Measurements from ENCODE around the gene CACNB3. TPM values are rescaled to one million over a fixed set of nuclear protein-coding genes. Genes with fewer than 3 reads are reported as not detected.
"Not testable (repeated sequence)": the region's sequence is repeated elsewhere in the genome, so short reads cannot be mapped to it uniquely, and the experiment has no call there.

Gene CACNB3
- total and polyA plus RNA-seq, 9 donors: 10.6 to 30.8 (median 19.2) TPM

- H3K36me3 ChIP-seq (ENCODE audit: control insufficient read depth, insufficient read depth, low read length): no peaks in the 10 kb centered on the region
- H3K4me1 ChIP-seq (ENCODE audit: control insufficient read depth, insufficient read depth, low read length): peaks cover 8% of the 10 kb centered on the region
- H3K4me3 ChIP-seq (ENCODE audit: low read length): peak overlapping the region; percentile 59
- H3K27me3 ChIP-seq (ENCODE audit: control insufficient read depth, insufficient read depth, low read length): peaks cover 30% of the 10 kb centered on the region
- no peak for DNase-seq
- no peak overlapping the region for H3K27ac ChIP-seq (ENCODE audit: low read length)
- WGBS (ENCODE audit: insufficient coverage): no CpG with 5 or more reads among the region's 6 CpGs
- no peaks in the 10 kb centered on the region for H3K9me3 ChIP-seq (replicated peaks; ENCODE audit: control insufficient read depth, low read depth, low read length)
Measured at GRCh38 chr12:48866052-48866711, 47.9 kb downstream of the CACNB3 start.

GRCh38 chr12:48868451-48868850, 50.2 kb downstream of the CACNB3 start:
- Histone ChIP-seq H3K27me3 (ENCODE audit: control insufficient read depth, insufficient read depth, low read length) (peaks cover 19% of the 10 kb centered on the region), H3K27ac (ENCODE audit: low read length) (no peak overlapping the region), H3K4me3 (ENCODE audit: low read length) (no peak overlapping the region), H3K9me3 (replicated peaks; ENCODE audit: control insufficient read depth, low read depth, low read length) (no peaks in the 10 kb centered on the region), H3K36me3 (ENCODE audit: control insufficient read depth, insufficient read depth, low read length) (no peaks in the 10 kb centered on the region), H3K4me1 (ENCODE audit: control insufficient read depth, insufficient read depth, low read length) (peaks cover 8% of the 10 kb centered on the region)
- no CpG with 5 or more reads among the region's 2 CpGs for whole genome bisulfite sequencing (ENCODE audit: insufficient coverage)
- no peak for DNase-seq

- DNase-seq: no peak
- H3K4me1 ChIP-seq (ENCODE audit: control insufficient read depth, insufficient read depth, low read length): peaks cover 8% of the 10 kb centered on the region
- WGBS (ENCODE audit: insufficient coverage): 33% methylated on average over 2 of the region's 2 CpGs
- H3K4me3 ChIP-seq (ENCODE audit: low read length): no peak overlapping the region
- H3K27ac ChIP-seq (ENCODE audit: low read length): no peak overlapping the region
- H3K9me3 ChIP-seq (replicated peaks; ENCODE audit: control insufficient read depth, low read depth, low read length): no peaks in the 10 kb centered on the region
- H3K27me3 ChIP-seq (ENCODE audit: control insufficient read depth, insufficient read depth, low read length): peaks cover 13% of the 10 kb centered on the region
- no peaks in the 10 kb centered on the region for H3K36me3 ChIP-seq (ENCODE audit: control insufficient read depth, insufficient read depth, low read length)
Measured at GRCh38 chr12:48869191-48869590, 50.9 kb downstream of the CACNB3 start.

DNA sequence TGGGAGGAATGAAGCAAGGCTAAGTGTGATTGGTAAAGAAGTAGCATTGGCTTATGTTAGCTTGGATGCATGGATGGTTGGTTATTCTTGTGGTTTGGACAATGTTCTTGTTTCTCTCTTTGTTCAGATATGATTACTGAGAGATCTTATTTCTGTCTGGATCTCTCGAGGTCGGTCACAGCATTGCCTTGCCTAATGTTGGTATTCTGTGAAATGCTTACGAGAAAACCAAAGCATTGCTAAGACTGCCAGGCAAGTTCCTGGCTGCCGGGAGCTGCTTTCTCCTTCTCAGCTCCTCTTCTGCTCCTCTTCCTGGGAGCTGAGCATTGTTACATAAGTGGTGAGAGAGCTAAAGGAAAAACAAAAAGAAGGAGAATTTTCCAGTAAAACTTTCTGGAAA, 54.8 kb downstream of the CACNB3 start:
- Histone ChIP-seq H3K36me3 (ENCODE audit: control insufficient read depth, insufficient read depth, low read length) (no peaks in the 10 kb centered on the region), H3K9me3 (replicated peaks; ENCODE audit: control insufficient read depth, low read depth, low read length) (no peaks in the 10 kb centered on the region), H3K4me3 (ENCODE audit: low read length) (no peak overlapping the region), H3K27me3 (ENCODE audit: control insufficient read depth, insufficient read depth, low read length) (no peaks in the 10 kb centered on the region), H3K27ac (ENCODE audit: low read length) (no peak overlapping the region), H3K4me1 (ENCODE audit: control insufficient read depth, insufficient read depth, low read length) (no peaks in the 10 kb centered on the region)
- DNase-seq: no peak
- 100% methylated on average over 1 of the region's 4 CpGs for WGBS (ENCODE audit: insufficient coverage)

DNA sequence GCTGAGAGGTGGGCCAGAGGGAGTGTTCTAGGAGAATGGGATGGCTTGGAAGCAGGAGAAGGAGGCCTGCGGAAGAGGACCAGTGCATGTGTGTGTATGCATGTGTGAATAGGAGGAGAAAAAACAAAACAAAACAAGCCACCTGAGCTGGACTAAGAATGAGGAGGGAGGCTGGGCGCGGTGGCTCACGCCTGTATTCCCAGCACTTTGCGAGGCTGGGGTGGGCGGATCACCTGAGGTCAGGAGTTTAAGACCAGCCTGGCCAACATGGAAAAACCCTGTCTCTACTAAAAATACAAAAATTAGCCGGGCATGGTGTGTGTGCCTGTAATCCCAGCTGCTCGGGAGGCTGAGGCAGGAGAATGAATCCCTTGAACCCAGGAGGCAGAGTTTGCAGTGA, 55.2 kb downstream of the CACNB3 start:
- not testable (repeated sequence) for DNase-seq; H3K27ac ChIP-seq (ENCODE audit: low read length); H3K4me1 ChIP-seq (ENCODE audit: control insufficient read depth, insufficient read depth, low read length); H3K9me3 ChIP-seq (replicated peaks; ENCODE audit: control insufficient read depth, low read depth, low read length); H3K36me3 ChIP-seq (ENCODE audit: control insufficient read depth, insufficient read depth, low read length); H3K27me3 ChIP-seq (ENCODE audit: control insufficient read depth, insufficient read depth, low read length); H3K4me3 ChIP-seq (ENCODE audit: low read length)
- WGBS (ENCODE audit: insufficient coverage): 91% methylated on average over 6 of the region's 8 CpGs

DNA sequence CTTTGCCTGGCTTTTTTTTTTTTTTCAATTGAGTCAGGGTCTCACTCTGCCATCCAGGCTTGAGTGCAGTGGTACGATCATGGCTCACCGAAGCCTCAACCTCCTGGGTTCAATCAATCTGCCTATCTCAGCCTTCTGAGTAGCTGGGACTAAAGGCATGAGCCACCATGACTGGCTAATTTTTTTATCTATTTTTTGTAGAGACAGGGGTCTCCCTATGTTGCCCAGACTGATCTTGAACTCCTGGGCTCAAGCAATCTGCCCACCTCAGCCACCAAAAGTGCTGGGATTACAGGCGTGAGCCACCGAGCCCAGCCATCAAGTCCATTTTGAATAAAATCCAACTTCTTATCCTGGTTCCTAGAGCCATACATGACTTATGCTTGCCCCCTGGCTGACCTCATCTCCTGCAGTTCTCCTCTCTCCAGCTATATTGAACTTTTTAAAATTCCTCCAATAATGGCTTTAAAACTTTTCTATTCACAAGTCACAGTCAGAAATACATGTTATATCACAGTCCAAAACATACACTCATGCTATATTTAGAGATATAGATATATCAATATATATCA, 57.7 kb downstream of the CACNB3 start:
- WGBS (ENCODE audit: insufficient coverage): 27% methylated on average over 2 of the region's 4 CpGs

More for the DNA sequence above, 57.7 kb downstream of the CACNB3 start:
- H3K36me3 ChIP-seq (ENCODE audit: control insufficient read depth, insufficient read depth, low read length): no peaks in the 10 kb centered on the region
- H3K4me1 ChIP-seq (ENCODE audit: control insufficient read depth, insufficient read depth, low read length): no peaks in the 10 kb centered on the region
- peaks cover 7% of the 10 kb centered on the region for H3K27me3 ChIP-seq (ENCODE audit: control insufficient read depth, insufficient read depth, low read length)
- no peaks in the 10 kb centered on the region for H3K9me3 ChIP-seq (replicated peaks; ENCODE audit: control insufficient read depth, low read depth, low read length)
- H3K27ac ChIP-seq (ENCODE audit: low read length): no peak overlapping the region
- no peak overlapping the region for H3K4me3 ChIP-seq (ENCODE audit: low read length)
- DNase-seq: peak; percentile 38

Other genes starting within 250 kb of the CACNB3 start
- gene LALBA, start 248.4 kb upstream of the CACNB3 start, total RNA-seq: not detected
- not detected for gene LALBA, start 248.4 kb upstream of the CACNB3 start, polyA plus RNA-seq (ENCODE audit: insufficient read depth in 1 of 8, insufficient read length in 8 of 8, low replicate concordance in 1 of 8)
- 36.6 TPM for gene KANSL2, start 136.3 kb upstream of the CACNB3 start, total RNA-seq
- gene KANSL2, start 136.3 kb upstream of the CACNB3 start, polyA plus RNA-seq (ENCODE audit: insufficient read depth in 1 of 8, insufficient read length in 8 of 8, low replicate concordance in 1 of 8): 10 to 100 TPM; 26.1 to 32.2 (median 29.7) TPM
- gene CCNT1, start 101.8 kb upstream of the CACNB3 start, total RNA-seq: 19.2 TPM
- 10 to 100 TPM; 13.3 to 19.6 (median 16.1) TPM for gene CCNT1, start 101.8 kb upstream of the CACNB3 start, polyA plus RNA-seq (ENCODE audit: insufficient read depth in 1 of 8, insufficient read length in 8 of 8, low replicate concordance in 1 of 8)
- 25.6 TPM for gene ADCY6, start 29.4 kb upstream of the CACNB3 start, total RNA-seq
- 10 to 100 TPM; 30.3 to 46.0 (median 38.3) TPM for gene ADCY6, start 29.4 kb upstream of the CACNB3 start, polyA plus RNA-seq (ENCODE audit: insufficient read depth in 1 of 8, insufficient read length in 8 of 8, low replicate concordance in 1 of 8)
- 58.8 TPM for gene DDX23, start 33.7 kb downstream of the CACNB3 start, total RNA-seq
- gene DDX23, start 33.7 kb downstream of the CACNB3 start, polyA plus RNA-seq (ENCODE audit: insufficient read depth in 1 of 8, insufficient read length in 8 of 8, low replicate concordance in 1 of 8): 10 to 100 TPM; 52.9 to 75.1 (median 65.1) TPM
- gene RND1, start 47.4 kb downstream of the CACNB3 start, total RNA-seq: 0.22 TPM
- gene RND1, start 47.4 kb downstream of the CACNB3 start, polyA plus RNA-seq (ENCODE audit: insufficient read depth in 1 of 8, insufficient read length in 8 of 8, low replicate concordance in 1 of 8): under 1 TPM; 0.23 to 0.74 (median 0.54) TPM
- gene FKBP11, start 107.0 kb downstream of the CACNB3 start, total RNA-seq: 18.6 TPM
- gene FKBP11, start 107.0 kb downstream of the CACNB3 start, polyA plus RNA-seq (ENCODE audit: insufficient read depth in 1 of 8, insufficient read length in 8 of 8, low replicate concordance in 1 of 8): 10 to 100 TPM; 18.3 to 37.3 (median 24.8) TPM
- 19.9 TPM for gene ARF3, start 139.0 kb downstream of the CACNB3 start, total RNA-seq
- gene ARF3, start 139.0 kb downstream of the CACNB3 start, polyA plus RNA-seq (ENCODE audit: insufficient read depth in 1 of 8, insufficient read length in 8 of 8, low replicate concordance in 1 of 8): 10 to 100 TPM; 40.8 to 63.3 (median 51.4) TPM
- gene WNT10B, start 153.2 kb downstream of the CACNB3 start, total RNA-seq: 1.1 TPM
- gene WNT10B, start 153.2 kb downstream of the CACNB3 start, polyA plus RNA-seq (ENCODE audit: insufficient read depth in 1 of 8, insufficient read length in 8 of 8, low replicate concordance in 1 of 8): 1 to 10 TPM in 7 of 8 donors, under 1 TPM in 1; 0.45 to 3.5 (median 1.2) TPM
- not detected for gene WNT1, start 159.8 kb downstream of the CACNB3 start, total RNA-seq
- gene WNT1, start 159.8 kb downstream of the CACNB3 start, polyA plus RNA-seq (ENCODE audit: insufficient read depth in 1 of 8, insufficient read length in 8 of 8, low replicate concordance in 1 of 8): under 1 TPM in 5 of 8 donors, not detected in 3; 0.14 to 0.21 (median 0.17) TPM
- 19.2 TPM for gene DDN, start 180.9 kb downstream of the CACNB3 start, total RNA-seq
- 10 to 100 TPM; 10.2 to 30.4 (median 14.2) TPM for gene DDN, start 180.9 kb downstream of the CACNB3 start, polyA plus RNA-seq (ENCODE audit: insufficient read depth in 1 of 8, insufficient read length in 8 of 8, low replicate concordance in 1 of 8)
- gene PRKAG1, start 200.3 kb downstream of the CACNB3 start, total RNA-seq: 60.3 TPM
- 10 to 100 TPM; 53.8 to 72.0 (median 61.0) TPM for gene PRKAG1, start 200.3 kb downstream of the CACNB3 start, polyA plus RNA-seq (ENCODE audit: insufficient read depth in 1 of 8, insufficient read length in 8 of 8, low replicate concordance in 1 of 8)
- 25.6 TPM for gene KMT2D, start 242.3 kb downstream of the CACNB3 start, total RNA-seq
- gene KMT2D, start 242.3 kb downstream of the CACNB3 start, polyA plus RNA-seq (ENCODE audit: insufficient read depth in 1 of 8, insufficient read length in 8 of 8, low replicate concordance in 1 of 8): 10 to 100 TPM; 31.2 to 58.0 (median 47.0) TPM